ENCODE data around the gene DPRX.
A peak's percentile ranks its signal among the peaks of the same experiment; 100 is the strongest.
"Not testable (repeated sequence)": the region's sequence is repeated elsewhere in the genome, so short reads cannot be mapped to it uniquely, and the experiment has no call there.

DPRX gene

DNA sequence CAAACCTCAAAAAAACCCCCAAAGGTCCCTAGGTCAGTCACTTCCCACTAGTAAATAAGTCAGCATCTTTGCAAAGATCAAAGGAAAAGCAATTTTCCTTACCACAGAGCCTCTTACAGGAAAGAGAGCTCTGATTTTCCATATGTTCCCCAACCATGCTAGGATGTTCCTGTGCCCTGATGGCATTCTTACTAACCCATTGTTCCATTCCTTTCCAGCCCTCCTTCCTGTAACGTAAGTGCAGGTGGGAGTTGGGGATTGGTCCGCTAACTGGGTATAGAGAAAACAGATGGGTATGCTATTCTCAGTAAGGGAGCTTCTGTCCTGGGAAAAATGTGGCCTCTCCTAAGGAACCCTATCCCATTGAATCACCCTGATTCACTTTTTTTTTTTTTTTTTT is 14.3 kb downstream of the DPRX start:
- DNase-seq (ENCODE audit: low spot score) = no peak

DNA sequence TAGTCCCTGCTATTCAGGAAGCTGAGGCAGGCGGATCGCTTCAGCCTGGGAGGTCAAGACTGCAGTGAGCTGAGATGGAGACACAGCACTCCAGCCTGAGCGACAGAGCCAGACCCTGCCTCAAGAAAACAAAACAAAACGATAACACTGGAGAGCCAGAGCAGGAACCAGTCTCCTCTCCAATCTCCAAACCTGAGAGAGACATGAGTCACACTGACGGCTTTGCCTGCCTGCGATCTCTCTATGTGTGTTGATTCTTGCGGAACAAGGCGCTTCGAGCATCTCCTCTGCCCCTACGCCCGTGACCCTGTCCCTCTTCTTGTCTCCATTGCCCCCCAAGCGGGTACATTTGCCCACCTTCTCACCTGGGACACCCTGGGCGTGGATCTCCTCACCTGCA is 15.6 kb downstream of the DPRX start:
- DNase-seq (ENCODE audit: low spot score) = no peak

DNA sequence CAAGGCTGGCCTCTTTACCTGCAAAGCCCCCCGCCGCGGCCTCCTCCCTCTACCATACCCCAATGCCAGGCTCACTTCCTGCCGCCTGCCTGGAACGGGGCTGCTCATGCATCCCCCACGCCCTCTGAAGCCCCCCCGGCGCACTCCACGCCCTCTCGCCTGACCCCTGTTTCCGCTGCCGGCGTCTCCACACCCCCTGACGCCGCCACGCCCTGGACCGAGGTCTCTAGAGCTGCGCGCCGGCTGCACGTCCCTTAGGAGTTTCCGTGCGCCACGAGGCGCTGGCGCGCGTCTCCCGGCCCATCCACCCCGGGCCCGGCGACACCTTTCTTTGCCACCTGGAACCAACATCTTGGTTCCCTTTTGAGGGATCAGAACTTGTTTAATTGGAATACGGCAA is 16.0 kb downstream of the DPRX start:
- DNase-seq (ENCODE audit: low spot score) = no peak

DNA sequence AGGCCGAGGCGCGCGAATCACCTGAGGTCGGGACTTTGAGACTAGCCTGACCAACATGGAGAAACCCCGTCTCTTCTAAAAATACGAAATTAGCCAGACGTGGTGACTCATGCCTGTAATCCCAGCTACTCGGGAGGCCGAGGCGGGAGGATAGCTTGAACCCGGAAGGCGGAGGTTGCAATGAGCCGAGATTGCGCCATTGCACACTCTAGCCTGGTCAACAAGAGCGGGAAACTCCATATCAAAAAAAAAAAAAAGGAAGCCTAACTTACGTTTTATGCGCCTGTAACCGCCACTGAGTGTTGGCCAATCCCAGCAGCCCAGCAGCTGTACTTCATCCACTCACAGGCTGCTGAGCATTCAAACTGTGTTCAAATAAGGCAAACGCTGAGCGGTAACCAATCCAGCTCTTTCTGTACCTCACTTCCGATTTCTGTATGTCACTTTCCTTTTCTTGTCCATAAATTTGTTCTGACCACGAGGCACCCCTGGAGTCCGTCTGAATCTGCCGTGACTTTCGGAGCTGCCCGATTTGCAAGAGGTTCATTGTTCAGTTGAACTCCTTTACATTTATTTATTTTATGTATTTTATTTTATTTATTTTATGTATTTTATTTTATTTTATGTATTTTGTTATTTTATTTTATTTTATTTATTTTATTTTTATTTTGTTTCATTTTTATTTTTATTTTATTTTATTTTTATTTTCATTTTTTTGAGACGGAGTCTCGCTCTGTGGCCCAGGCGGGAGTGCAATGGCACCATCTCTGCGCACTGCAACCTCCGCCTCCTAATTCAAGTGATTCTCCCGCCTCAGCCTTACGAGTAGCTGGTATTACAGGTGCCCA is 18.2 kb downstream of the DPRX start:
- no peak for DNase-seq (ENCODE audit: low spot score)

DNA sequence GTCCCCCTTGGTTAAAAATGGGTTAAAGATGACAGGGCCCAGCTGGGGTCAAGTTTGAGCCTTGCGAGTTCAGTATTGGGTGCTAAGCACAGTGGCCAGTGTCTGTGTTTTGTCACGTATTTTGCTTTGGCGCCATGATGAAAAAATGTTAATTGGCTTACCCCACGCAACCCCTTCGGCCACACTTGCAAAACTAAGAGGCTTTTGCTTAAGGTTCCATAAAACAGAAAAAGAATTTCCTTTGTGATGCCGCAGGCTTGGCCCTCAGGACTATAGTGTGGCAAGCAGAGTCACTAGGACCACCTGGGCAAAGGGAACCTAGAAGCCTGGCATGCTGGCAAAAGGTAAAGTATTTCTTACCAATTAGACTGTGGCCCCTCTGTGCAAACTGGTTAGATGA is 20.7 kb downstream of the DPRX start:
- no peak for DNase-seq (ENCODE audit: low spot score)

DNA sequence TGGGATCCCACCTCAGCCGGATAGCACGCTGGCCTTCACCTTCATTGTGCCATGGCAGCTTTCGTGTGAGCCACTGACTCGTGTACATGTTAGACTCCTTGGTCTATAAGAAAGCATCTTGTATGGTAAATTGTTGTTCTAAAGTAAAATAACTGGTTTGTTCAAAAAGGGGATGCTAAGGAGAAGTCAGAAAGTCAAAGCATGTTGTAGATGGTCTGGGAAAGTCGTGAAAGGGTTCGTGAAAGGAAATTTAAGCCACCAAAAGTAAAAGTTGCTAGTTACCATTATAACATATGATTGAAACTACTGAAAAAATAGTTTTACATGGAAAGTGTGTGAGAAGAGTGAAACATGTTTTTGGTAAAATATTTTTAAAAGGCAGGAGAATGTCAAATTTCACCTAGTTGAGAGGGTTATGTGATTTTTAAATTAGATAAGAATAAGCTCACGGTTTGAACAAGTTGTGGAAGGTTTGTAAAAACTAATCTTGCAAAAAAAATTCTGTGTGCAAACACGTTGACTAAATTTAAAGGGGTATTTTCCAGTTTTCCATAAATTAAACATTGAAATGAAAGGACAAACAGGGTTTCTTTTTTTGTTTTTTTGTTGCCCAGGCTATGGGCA is 23.4 kb downstream of the DPRX start:
- no peak for DNase-seq (ENCODE audit: low spot score)

DNA sequence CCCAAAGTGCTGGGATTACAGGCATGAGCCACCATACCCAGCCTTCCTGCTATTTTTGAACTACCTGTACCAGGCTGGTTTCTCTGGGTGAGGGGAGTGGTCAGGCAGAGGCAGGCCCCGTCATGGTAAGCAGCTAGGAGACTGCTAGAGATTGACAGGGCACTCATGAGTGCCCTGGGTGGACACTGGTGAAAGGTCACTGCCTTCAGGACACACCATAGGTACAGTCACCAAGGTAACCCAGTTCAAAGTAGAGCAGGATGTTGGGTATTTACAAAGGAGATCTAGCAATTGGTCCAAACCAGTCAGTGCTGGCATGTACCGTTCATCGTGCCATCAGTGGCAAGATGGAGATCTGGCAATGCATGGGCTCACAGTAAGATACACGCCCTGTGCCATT is 25.5 kb downstream of the DPRX start:
- no peak for DNase-seq (ENCODE audit: low spot score)

DNA sequence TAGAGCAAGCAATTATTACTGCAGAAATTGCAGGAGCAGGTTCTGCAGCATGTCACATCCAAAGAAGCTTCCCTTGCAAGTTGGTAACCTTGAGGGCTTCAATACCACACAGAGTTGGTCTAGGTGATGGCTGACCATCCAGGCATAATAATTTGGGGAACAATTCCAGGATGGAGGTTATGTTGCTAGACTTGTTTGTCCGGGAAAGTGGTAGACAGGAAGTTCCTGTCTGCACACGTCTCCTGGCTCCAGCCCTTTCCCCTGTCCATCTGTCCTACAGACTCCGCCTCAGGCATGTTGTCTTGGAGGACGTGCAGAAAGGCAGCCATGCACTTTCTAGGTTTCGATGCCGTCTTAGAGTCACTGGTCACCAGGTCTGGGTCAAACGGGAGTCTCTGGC is 26.0 kb downstream of the DPRX start:
- no peak for DNase-seq (ENCODE audit: low spot score)

DNA sequence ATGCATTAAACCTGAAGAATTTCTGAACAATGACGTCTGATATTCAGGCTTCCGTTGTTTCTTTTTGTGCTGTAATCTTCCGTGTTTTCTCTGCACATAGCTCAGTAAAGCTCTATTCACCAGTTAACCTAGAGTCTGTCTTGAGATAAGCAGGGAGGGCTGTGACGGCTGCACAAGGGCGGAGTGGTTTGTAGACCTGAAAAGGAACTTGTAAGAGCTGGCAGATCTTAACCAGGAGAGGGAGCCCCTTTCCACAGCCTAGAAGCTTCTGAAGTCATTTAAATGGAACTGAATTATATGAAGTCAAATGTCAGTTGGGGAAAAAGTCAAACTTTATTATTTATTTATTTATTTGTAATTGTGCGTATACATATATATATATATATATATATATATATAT is 27.5 kb downstream of the DPRX start:
- peak; percentile 74 for DNase-seq (ENCODE audit: low spot score)

DNA sequence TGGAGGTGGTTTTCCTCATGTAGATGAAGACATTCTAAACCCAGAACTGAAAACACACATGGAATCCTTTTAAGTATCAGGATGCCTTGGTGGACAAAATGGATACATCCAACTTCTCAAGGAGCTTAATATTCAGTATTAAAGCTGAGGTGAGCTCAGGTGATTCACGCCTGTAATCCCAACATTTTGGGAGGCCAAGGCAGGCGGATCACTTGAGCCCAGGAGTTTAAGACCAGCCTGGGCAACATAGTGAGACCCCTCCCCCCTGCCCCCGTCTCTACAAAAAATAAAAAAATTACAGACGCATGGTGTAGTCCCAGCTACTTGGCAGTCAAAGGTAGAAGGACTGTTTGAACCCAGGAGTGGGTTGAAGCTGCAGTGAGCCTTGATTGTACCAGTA is 28.8 kb downstream of the DPRX start:
- DNase-seq (ENCODE audit: low spot score) = no peak

DNA sequence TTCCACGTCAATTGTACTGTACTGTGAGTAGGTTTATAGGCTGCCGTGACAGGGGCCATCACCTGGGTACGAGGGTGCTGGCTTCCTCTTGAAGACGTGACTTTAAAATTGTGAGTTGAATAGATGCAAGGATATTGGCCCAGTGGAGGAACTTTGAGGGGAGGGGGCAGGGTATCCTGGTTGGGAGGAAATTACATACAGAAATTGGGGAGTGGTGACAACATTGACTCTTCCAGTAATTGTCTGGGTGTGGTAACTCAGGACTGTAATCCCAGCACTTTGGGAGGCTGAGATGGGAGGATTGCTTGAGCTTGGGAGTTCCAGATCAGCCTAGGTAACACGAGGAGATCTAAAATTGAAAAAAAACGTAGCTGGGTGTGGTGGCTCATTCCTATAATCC is 30.4 kb downstream of the DPRX start:
- no peak for DNase-seq (ENCODE audit: low spot score)

DNA sequence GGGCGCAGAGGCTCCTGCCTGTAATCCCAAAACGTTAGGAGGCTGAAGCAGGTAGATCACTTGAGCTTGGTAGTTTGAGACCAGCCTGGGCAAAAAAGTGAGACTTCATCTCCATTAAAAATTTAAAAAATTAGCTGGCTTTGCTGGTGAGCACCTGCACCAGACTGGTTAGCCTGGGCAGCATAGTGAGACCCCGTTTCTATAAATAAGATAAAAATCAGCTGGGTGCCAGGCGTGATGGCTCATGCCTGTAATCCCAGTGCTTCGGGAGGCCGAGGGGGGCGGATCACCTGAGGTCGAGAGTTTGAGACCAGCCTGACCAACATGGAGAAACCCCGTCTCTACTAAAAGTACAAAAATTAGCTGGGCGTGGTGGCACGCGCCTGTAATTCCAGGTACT is 32.4 kb downstream of the DPRX start:
- DNase-seq (ENCODE audit: low spot score) = no peak

DNA sequence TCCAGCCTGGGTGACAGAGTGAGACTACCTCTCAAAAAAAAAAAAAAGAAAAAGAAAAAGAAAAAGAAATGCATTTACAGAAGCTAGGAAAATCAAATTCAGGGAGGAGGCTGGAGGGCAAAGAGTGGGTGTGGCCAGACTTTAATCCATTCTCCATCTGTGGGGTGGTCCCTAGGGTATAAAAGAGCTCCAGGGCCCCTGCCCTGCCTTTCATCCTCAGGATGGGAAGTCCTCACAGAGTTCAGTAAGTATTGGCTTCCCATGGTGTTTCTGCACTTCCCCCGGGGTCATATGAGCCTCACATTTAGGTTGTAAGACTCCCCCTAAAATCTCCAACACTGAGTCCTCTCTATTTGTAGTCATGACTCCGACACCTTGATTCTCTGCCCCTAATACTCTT is 33.0 kb downstream of the DPRX start:
- DNase-seq (ENCODE audit: low spot score) = peak; percentile 36

DNA sequence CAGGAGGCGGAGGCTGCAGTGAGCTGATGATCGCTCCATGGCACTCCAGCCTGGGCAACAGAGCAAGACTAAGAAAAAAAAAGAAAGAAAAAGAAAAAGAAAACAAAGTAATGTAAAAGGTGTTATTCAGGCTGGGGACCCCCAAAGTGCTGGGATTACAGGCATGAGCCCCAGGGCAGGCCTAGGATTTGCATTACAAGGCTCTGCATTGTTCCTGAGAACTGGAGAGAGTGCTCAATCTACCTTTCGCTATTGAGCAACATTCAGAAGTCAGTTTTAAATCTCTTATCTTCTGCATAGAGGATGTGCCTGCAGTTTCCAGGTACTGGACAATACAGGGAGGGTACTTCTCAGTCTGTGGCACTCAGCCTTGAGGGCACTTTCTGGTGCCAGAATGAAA is 34.5 kb downstream of the DPRX start:
- not testable (repeated sequence) for DNase-seq (ENCODE audit: low spot score)

DNA sequence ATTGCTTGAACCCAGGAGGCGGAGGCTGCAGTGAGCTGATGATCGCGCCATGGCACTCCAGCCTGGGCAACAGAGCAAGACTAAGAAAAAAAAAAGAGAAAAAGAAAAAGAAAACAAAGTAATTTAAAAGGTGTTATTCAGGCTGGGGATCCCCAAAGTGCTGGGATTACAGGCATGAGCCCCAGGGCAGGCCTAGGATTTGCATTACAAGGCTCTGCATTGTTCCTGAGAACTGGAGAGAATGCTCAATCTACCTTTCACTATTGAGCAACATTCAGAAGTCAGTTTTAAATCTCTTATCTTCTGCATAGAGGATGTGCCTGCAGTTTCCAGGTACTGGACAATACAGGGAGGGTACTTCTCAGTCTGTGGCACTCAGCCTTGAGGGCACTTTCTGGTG is 37.0 kb downstream of the DPRX start:
- DNase-seq (ENCODE audit: low spot score) = not testable (repeated sequence)

DNA sequence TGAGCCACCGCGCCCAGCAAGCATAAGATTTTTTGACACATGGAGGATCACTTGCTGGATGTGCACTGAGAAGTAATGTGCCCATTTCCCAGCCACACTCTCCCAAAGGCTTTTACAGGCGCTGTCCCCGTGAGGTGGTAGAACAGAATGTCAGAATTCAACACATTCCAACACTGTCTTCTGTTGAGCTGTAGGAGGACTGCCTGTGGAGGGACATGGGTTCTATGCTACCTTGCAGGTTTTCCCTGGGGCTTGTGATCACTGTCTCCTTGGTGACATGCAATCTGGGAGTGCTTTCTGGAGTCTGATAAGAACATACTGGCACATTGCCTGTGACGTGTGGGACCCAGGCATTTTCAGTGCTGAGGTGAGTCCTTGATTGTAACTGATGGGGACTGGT is 38.5 kb downstream of the DPRX start:
- DNase-seq (ENCODE audit: low spot score) = no peak

DNA sequence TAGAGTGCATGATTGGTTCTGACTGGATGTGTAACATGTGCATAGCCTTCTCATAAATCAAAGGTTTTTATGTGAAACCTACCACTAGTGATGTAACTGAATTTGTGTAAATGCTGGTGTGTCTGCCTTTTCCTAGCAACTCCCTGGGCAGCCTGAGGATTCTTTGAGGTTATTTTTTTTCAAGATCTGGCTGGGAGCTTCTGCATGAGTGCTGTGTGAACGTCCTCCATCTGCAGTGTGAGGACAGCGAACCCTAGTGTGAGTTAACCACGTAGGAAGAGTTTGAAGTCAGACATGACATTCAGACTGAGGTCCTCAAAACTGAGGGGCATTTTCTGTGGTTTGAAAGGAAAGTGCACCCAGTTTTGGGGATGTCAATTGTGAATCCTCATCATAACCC is 39.9 kb downstream of the DPRX start:
- DNase-seq (ENCODE audit: low spot score) = no peak
